SK-N-SH treated with all-trans-retinoic acid at 6 μM for 48 hours (cell line): Measurements from ENCODE around the gene ZNF557.
"Not testable (repeated sequence)": the region's sequence is repeated elsewhere in the genome, so short reads cannot be mapped to it uniquely, and the experiment has no call there.

Experiments used
- ARNTL ChIP-seq: fragments of 450-650 bp; formaldehyde crosslinking; IDR thresholded peaks from 2 replicates; pipeline ENCODE4 v1.5.0; 2020; ENCODE audit warnings: low read depth, mild to moderate bottlenecking, moderate library complexity, borderline replicate concordance
- ESRRG ChIP-seq: fragments of 250-450 bp; sonication (Bioruptor Pico); IDR thresholded peaks from 2 replicates; pipeline ENCODE4 v1.6.1; 2021; ENCODE audit warnings: mild to moderate bottlenecking
- OSR1 ChIP-seq: fragments of 250-450 bp; sonication (Bioruptor Pico); IDR thresholded peaks from 2 replicates; pipeline ENCODE4 v1.8.0; 2022; ENCODE audit warnings: moderate library complexity, mild to moderate bottlenecking, inconsistent platforms
- RARB ChIP-seq: fragments of 250-450 bp; sonication (Bioruptor Pico); IDR thresholded peaks from 2 replicates; pipeline ENCODE4 v1.8.0; 2021; ENCODE audit warnings: mild to moderate bottlenecking, moderate library complexity
- SNAI2 ChIP-seq: fragments of 250-450 bp; sonication (Bioruptor Pico); IDR thresholded peaks from 2 replicates; pipeline ENCODE4 v1.5.0; 2020; ENCODE audit warnings: mild to moderate bottlenecking, moderate library complexity
- ZC3H10 ChIP-seq: fragments of 250-450 bp; sonication (Bioruptor Pico); IDR thresholded peaks from 2 replicates; pipeline ENCODE4 v1.5.1; 2021; ENCODE audit warnings: mild to moderate bottlenecking, moderate library complexity
- ZFP30 ChIP-seq: fragments of 450-650 bp; formaldehyde crosslinking; IDR thresholded peaks from 2 replicates; pipeline ENCODE4 v1.5.0; 2022; ENCODE audit warnings: mild to moderate bottlenecking, moderate library complexity
- ZNF70 ChIP-seq: fragments of 450-650 bp; formaldehyde crosslinking; IDR thresholded peaks from 2 replicates; pipeline ENCODE4 v1.5.0; 2020; ENCODE audit warnings: mild to moderate bottlenecking, moderate library complexity
- TF ChIP-seq, protein P1 (sequence below): fragments of 250-450 bp; sonication (Bioruptor Pico); IDR thresholded peaks from 2 replicates; pipeline ENCODE4 v1.8.0; 2020; ENCODE audit warnings: mild to moderate bottlenecking, moderate library complexity, borderline replicate concordance
- TF ChIP-seq, protein P2 (sequence below): fragments of 250-450 bp; sonication (Bioruptor Pico); IDR thresholded peaks from 2 replicates; pipeline ENCODE4 v1.5.1; 2021; ENCODE audit warnings: mild to moderate bottlenecking, moderate library complexity

DNA sequence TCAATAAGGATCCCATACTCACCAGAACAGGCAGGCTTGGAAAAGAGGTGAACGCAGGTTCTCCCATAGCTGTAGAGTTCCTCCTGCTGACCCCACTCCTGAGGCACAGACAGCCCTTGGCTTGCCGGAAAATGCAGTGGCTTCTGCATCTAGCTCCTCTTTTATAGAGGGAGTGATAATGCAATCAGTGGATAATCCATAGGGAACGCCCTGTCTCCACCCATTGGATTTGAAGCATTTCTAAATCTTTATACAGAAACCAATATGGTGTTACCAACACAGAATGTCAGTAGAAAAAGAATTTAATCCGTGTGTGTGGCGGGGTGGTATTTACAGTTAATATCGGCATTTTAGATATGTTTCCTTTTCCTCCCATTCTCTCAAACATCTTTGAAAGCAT lies 48.2 kb upstream of the ZNF557 start, which contains the start of gene MBD3L2B:
- TF ChIP-seq SNAI2; OSR1 (CRISPR knock-in tag); ARNTL (CRISPR knock-in tag); RARB (CRISPR knock-in tag); ESRRG; ZC3H10 (CRISPR knock-in tag); ZNF70; ZFP30 (CRISPR knock-in tag): not testable (repeated sequence)
- TF ChIP-seq, protein P1, sequence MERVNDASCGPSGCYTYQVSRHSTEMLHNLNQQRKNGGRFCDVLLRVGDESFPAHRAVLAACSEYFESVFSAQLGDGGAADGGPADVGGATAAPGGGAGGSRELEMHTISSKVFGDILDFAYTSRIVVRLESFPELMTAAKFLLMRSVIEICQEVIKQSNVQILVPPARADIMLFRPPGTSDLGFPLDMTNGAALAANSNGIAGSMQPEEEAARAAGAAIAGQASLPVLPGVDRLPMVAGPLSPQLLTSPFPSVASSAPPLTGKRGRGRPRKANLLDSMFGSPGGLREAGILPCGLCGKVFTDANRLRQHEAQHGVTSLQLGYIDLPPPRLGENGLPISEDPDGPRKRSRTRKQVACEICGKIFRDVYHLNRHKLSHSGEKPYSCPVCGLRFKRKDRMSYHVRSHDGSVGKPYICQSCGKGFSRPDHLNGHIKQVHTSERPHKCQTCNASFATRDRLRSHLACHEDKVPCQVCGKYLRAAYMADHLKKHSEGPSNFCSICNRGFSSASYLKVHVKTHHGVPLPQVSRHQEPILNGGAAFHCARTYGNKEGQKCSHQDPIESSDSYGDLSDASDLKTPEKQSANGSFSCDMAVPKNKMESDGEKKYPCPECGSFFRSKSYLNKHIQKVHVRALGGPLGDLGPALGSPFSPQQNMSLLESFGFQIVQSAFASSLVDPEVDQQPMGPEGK: not testable (repeated sequence)
- TF ChIP-seq, protein P2, sequence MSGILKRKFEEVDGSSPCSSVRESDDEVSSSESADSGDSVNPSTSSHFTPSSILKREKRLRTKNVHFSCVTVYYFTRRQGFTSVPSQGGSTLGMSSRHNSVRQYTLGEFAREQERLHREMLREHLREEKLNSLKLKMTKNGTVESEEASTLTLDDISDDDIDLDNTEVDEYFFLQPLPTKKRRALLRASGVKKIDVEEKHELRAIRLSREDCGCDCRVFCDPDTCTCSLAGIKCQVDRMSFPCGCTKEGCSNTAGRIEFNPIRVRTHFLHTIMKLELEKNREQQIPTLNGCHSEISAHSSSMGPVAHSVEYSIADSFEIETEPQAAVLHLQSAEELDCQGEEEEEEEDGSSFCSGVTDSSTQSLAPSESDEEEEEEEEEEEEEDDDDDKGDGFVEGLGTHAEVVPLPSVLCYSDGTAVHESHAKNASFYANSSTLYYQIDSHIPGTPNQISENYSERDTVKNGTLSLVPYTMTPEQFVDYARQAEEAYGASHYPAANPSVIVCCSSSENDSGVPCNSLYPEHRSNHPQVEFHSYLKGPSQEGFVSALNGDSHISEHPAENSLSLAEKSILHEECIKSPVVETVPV (CRISPR knock-in tag): not testable (repeated sequence)
